GM23248 (cell line): ENCODE measurements around the gene GDF10. TPM values are rescaled to one million over a fixed set of nuclear protein-coding genes. Genes with fewer than 3 reads are reported as not detected.
A peak's percentile ranks its signal among the peaks of the same experiment; 100 is the strongest.

Experiments used
- DNase-seq: peaks from one replicate; pipeline ENCODE4 v3.0.0-alpha.2; 2015
- H2AFZ ChIP-seq: fragments of 200-600 bp; sonication (generic); 2 replicates; pipeline ENCODE4 v1.6.1; 2016; ENCODE audit warnings: antibody characterized with exemption
- H3F3A ChIP-seq: fragments of 200-600 bp; sonication (generic); 2 replicates; pipeline ENCODE4 v1.6.1; 2016; ENCODE audit warnings: mild to moderate bottlenecking, antibody characterized with exemption, mixed run types; ENCODE audit not compliant: insufficient read depth
- H3K27ac ChIP-seq: fragments of 200-600 bp; sonication (generic); 2 replicates; pipeline ENCODE4 v1.5.1; 2016; ENCODE audit warnings: mild to moderate bottlenecking
- H3K27me3 ChIP-seq: fragments of 200-600 bp; sonication (generic); replicated peaks from 2 replicates; pipeline ENCODE4 v1.6.1; 2016; ENCODE audit warnings: mild to moderate bottlenecking; ENCODE audit not compliant: insufficient read depth
- H3K36me3 ChIP-seq: fragments of 200-600 bp; sonication (generic); 2 replicates; pipeline ENCODE4 v1.6.1; 2016; ENCODE audit warnings: low read depth, mild to moderate bottlenecking
- H3K4me1 ChIP-seq: fragments of 200-600 bp; sonication (generic); 2 replicates; pipeline ENCODE4 v1.6.1; 2016; ENCODE audit warnings: mild to moderate bottlenecking; ENCODE audit not compliant: insufficient read depth
- H3K4me2 ChIP-seq: fragments of 200-600 bp; sonication (generic); one replicate; pipeline ENCODE4 v1.6.1; 2016; ENCODE audit warnings: mild to moderate bottlenecking; ENCODE audit not compliant: unreplicated experiment
- H3K4me3 ChIP-seq: fragments of 200-600 bp; sonication (generic); 2 replicates; pipeline ENCODE4 v1.5.1; 2016; ENCODE audit warnings: mild to moderate bottlenecking
- H3K79me2 ChIP-seq: fragments of 200-600 bp; sonication (generic); 2 replicates; pipeline ENCODE4 v1.6.1; 2016; ENCODE audit warnings: mild to moderate bottlenecking; ENCODE audit not compliant: insufficient read depth
- H3K9ac ChIP-seq: fragments of 200-600 bp; sonication (generic); 2 replicates; pipeline ENCODE4 v1.6.1; 2016; ENCODE audit warnings: mild to moderate bottlenecking
- H3K9me2 ChIP-seq: fragments of 200-600 bp; sonication (generic); 2 replicates; pipeline ENCODE4 v1.6.1; 2016; ENCODE audit warnings: mixed run types, mild to moderate bottlenecking, moderate library complexity; ENCODE audit not compliant: insufficient read depth
- H3K9me3 ChIP-seq: fragments of 200-600 bp; sonication (generic); one replicate; pipeline ENCODE4 v1.6.1; 2017; ENCODE audit warnings: low read depth
- H4K20me1 ChIP-seq: fragments of 200-600 bp; sonication (generic); 2 replicates; pipeline ENCODE4 v1.6.0; 2016; ENCODE audit not compliant: insufficient read depth
- EZH2 ChIP-seq: fragments of 200-600 bp; sonication (generic); IDR thresholded peaks from 2 replicates; pipeline ENCODE4 v1.6.1; 2018; ENCODE audit warnings: antibody characterized with exemption, mild to moderate bottlenecking; ENCODE audit not compliant: insufficient read depth, poor library complexity, severe bottlenecking
- EZH2phosphoT487 ChIP-seq: fragments of 200-600 bp; sonication (generic); IDR thresholded peaks from 2 replicates; pipeline ENCODE4 v1.6.1; 2018; ENCODE audit warnings: antibody characterized with exemption, moderate library complexity, mild to moderate bottlenecking, low read depth; ENCODE audit not compliant: insufficient read depth
- WGBS, 2 experiments: methylation state at CpG; one replicate each; pipeline ENCODE4 v1.1.6; 2015 to 2017; ENCODE audit warnings: low lambda C conversion rate in 2 of 2, low coverage in 1 of 2; ENCODE audit errors: missing lambda C conversion rate in 2 of 2; 5-methylcytosine and 5-hydroxymethylcytosine counted together
- in situ Hi-C: fragments of 300-500 bp; cut with MboI; formaldehyde crosslinking; loops from 2 replicates; pipeline ENCODE4 v1.15.0; 2020
- polyA plus RNA-seq: library from polyadenylated mRNA; unstranded; fragments of >200 nt; fragmentation: Nextera tagmentation; extraction: Ambion mirVana; gene quantifications from 2 replicates; pipeline ENCODE4 v1.2.1, GENCODE V29; 2016
- total RNA-seq: library from RNA; depleted of rRNA; stranded (reverse); fragments of >200 nt; shearing (Covaris generic); gene quantifications from 2 replicates; pipeline ENCODE4 v1.2.3, GENCODE V29; 2014

The GDF10 gene
- total and polyA plus RNA-seq, 2 experiments from 2014 or later: 0.08 to 0.22 TPM

DNA sequence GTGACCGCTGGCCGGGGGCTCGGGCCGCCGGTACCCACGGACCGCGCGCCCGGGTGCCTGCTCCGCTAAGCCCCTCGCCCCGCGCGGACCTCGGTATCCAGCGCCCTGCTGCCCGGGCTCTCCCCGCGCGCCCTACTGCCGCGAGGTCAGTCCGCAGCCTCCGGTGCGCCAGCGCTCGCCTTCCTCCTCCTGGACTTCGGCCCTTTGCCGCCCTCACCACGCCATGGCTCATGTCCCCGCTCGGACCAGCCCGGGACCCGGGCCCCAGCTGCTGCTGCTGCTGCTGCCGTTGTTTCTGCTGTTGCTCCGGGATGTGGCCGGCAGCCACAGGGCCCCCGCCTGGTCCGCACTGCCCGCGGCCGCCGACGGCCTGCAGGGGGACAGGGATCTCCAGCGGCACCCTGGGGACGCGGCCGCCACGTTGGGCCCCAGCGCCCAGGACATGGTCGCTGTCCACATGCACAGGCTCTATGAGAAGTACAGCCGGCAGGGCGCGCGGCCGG lies 483 bp downstream of the GDF10 start:
- Histone ChIP-seq H3K9me2 (no peaks in the 10 kb centered on the region), H4K20me1 (no peaks in the 10 kb centered on the region), H3K79me2 (no peaks in the 10 kb centered on the region), H3K9me3 (no peaks in the 10 kb centered on the region), H2AFZ (no peak overlapping the region), H3K4me1 (no peaks in the 10 kb centered on the region), H3K4me2 (no peak overlapping the region), H3F3A (no peaks in the 10 kb centered on the region), H3K27me3 (peaks cover 74% of the 10 kb centered on the region), H3K4me3 (peak overlapping the region; percentile 18; the same call in 1 of the 2 replicates), H3K9ac (no peak overlapping the region), H3K27ac (no peak overlapping the region), H3K36me3 (no peaks in the 10 kb centered on the region)
- DNase-seq: peak; percentile 23
- TF ChIP-seq EZH2phosphoT487 (no peak), EZH2 (no peak)
- in situ Hi-C loops: loop anchor here (10.0 kb wide), 1 partner anchor 246 kb away; no protein-coding TSS in a partner anchor
- WGBS, 2 experiments: 3 to 6% methylated on average over 33 to 57 of the region's 57 CpGs

DNA sequence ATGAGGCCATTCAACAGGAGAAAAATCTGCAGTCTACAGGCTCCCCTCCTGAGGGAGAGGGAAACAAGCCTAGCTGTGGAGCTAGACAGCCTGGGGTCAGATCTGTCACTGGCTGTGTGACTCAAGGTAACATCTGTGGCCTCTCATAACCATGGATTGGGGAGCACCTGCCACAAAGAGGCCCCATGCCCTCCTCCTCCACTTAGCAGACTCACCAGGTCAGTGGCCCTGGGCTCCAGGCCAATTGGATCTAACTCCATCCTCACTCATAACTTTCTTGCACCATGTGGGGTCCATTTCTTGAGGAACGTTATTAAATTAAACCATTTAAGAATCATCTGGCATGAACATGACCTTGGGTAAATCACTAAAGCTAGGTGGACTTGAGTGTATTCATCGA lies 1.8 kb downstream of the GDF10 start:
- H3K27me3 ChIP-seq: peaks cover 61% of the 10 kb centered on the region
- H3K4me1 ChIP-seq: no peaks in the 10 kb centered on the region

DNA sequence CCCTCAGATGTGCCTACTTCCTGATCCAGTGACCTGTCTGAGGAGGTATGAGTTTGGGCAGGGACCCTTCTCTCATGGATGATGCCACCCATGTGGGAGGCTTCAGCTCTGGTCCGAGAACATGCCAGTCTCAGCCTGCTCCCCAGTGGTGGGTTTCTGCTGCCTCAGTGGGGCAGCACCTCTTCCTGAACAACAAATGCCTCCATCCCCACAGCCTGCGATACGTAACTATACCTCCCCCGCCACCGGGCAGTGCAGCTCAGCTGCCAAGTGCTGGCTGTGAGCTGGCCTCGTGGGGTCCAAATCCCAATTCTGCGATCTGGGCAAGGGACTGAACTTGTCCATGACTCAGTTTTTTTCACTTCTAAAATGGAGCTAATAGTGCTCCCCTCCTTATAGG lies 3.1 kb downstream of the GDF10 start:
- H4K20me1 ChIP-seq: no peaks in the 10 kb centered on the region
- peaks cover 58% of the 10 kb centered on the region for H3K27me3 ChIP-seq
- in situ Hi-C loops: loop anchor here (10.0 kb wide), 1 partner anchor 248 kb away; no protein-coding TSS in a partner anchor
- no peaks in the 10 kb centered on the region for H3K9me2 ChIP-seq
- no peaks in the 10 kb centered on the region for H3K4me1 ChIP-seq
- no peaks in the 10 kb centered on the region for H3F3A ChIP-seq
- no peaks in the 10 kb centered on the region for H3K9me3 ChIP-seq
- no peak overlapping the region for H3K9ac ChIP-seq
- H3K4me3 ChIP-seq: no peak overlapping the region
- no peak overlapping the region for H2AFZ ChIP-seq
- DNase-seq: no peak
- no peak for TF ChIP-seq EZH2phosphoT487
- TF ChIP-seq EZH2: no peak
- H3K27ac ChIP-seq: no peak overlapping the region
- 58 to 64% methylated on average over 7 of the region's 7 CpGs for WGBS, 2 experiments
- no peaks in the 10 kb centered on the region for H3K79me2 ChIP-seq
- no peak overlapping the region for H3K4me2 ChIP-seq
- H3K36me3 ChIP-seq: no peaks in the 10 kb centered on the region

More for the DNA sequence above, 1.8 kb downstream of the GDF10 start:
- H3K4me2 ChIP-seq: no peak overlapping the region
- H3K27ac ChIP-seq: no peak overlapping the region
- H3K79me2 ChIP-seq: no peaks in the 10 kb centered on the region
- H3K9me3 ChIP-seq: no peaks in the 10 kb centered on the region
- H3K4me3 ChIP-seq: no peak overlapping the region
- H2AFZ ChIP-seq: no peak overlapping the region
- no peak for DNase-seq
- H4K20me1 ChIP-seq: no peaks in the 10 kb centered on the region
- TF ChIP-seq EZH2phosphoT487: no peak
- no peaks in the 10 kb centered on the region for H3F3A ChIP-seq
- no peaks in the 10 kb centered on the region for H3K36me3 ChIP-seq
- no peaks in the 10 kb centered on the region for H3K9me2 ChIP-seq
- H3K9ac ChIP-seq: no peak overlapping the region
- 51 to 56% methylated on average over 2 of the region's 2 CpGs for WGBS, 2 experiments
- in situ Hi-C loops: loop anchor here (10.0 kb wide), 1 partner anchor 247 kb away; no protein-coding TSS in a partner anchor

DNA sequence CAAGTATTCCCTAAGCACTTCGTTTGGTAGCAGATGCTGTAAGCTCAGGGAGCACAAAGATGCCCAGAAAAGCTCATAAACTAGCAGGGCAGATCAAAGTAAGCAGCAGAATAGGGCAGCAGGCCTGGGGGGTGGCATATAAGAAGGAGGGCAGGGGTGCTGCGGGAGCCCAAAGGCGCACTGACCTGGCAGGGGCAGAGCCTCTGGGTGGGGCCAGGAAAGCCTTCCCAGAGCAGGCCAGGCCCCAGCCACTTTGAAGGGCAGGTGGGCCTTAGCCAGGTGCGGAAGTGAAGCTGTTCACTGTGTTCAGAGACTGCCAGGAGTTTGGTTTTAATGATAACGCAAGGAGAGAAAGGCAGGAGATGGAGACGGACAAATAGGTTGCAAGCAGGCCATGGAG lies 3.9 kb downstream of the GDF10 start:
- H4K20me1 ChIP-seq: no peaks in the 10 kb centered on the region
- no peak overlapping the region for H3K9ac ChIP-seq
- no peak overlapping the region for H3K4me2 ChIP-seq
- no peaks in the 10 kb centered on the region for H3K36me3 ChIP-seq
- no peaks in the 10 kb centered on the region for H3K79me2 ChIP-seq
- no peaks in the 10 kb centered on the region for H3K9me3 ChIP-seq
- no peak overlapping the region for H2AFZ ChIP-seq
- H3K4me1 ChIP-seq: no peaks in the 10 kb centered on the region
- WGBS, 2 experiments: 63 to 65% methylated on average over 6 of the region's 6 CpGs
- in situ Hi-C loops: loop anchor here (10.0 kb wide), 1 partner anchor 249 kb away; no protein-coding TSS in a partner anchor
- TF ChIP-seq EZH2: no peak
- TF ChIP-seq EZH2phosphoT487: no peak
- no peaks in the 10 kb centered on the region for H3F3A ChIP-seq
- DNase-seq: no peak
- no peak overlapping the region for H3K4me3 ChIP-seq
- H3K27ac ChIP-seq: no peak overlapping the region
- no peaks in the 10 kb centered on the region for H3K9me2 ChIP-seq
- H3K27me3 ChIP-seq: peaks cover 52% of the 10 kb centered on the region
